ENCODE results near the gene PLEKHG3.

- no peak for TF ChIP-seq SIN3A (IDR thresholded peaks at IDR 0.05; ENCODE audit: borderline replicate concordance, insufficient read depth, low read depth, low read length)
- TF ChIP-seq CTCF (IDR thresholded peaks at IDR 0.05), result no peak
- TF ChIP-seq REST (IDR thresholded peaks at IDR 0.05; ENCODE audit: insufficient read depth in 1 of 2, low read depth in 2 of 2, low read length in 1 of 2), result no peak
- TF ChIP-seq POLR2AphosphoS5 (IDR thresholded peaks at IDR 0.05; ENCODE audit: low read depth, low read length), result no peak
Measured at GRCh38 chr14:64736271-64737169, 32.3 kb downstream of the PLEKHG3 start.
